GM21737 (cell line): Measurements from ENCODE around the gene IRF9.
A peak's percentile ranks its signal among the peaks of the same experiment; 100 is the strongest.

Experiments
- ATAC-seq: cut with Tn5 transposase; IDR thresholded peaks from one replicate; pipeline ENCODE4 v1.9.1; 2021; ENCODE audit warnings: mild to moderate bottlenecking, moderate library complexity; ENCODE audit not compliant: unreplicated experiment

The IRF9 gene

DNA sequence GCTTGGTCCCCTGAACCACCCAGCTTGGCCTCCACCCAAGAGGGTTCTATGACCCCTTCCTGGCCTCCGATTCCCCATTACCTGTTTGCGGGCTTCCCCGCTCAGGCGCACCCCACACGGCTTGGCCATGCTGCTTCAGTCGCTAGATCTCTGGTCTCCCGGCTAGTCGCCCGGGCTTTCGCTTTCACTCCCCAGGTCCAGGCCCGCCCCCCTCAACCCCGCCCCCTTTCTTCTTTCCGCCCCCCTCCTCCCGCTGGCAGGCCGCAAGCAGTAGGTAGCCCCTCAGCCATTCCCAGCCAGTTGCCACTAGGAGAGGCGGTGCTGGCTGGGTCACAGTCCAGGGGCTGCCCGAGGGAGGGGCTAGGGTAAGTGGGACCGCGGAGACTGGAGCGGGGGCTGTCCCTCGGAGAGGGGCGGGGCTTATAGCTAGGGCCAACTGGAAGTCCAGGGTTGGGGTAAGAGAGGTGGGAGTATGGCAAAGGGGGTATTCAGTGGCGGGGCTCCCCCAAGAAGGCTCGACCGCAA, 14.6 kb upstream of the IRF9 start, which contains the start of gene PSME2:
Gene PSME2 (minus strand): TSS at position 158 of the 525 bp plus-strand sequence. CDS start 29 bp downstream, at position 129.
- peak; percentile 63 for ATAC-seq

- peak; percentile 76 for ATAC-seq
Measured at GRCh38 chr14:24146978-24147760, 13.9 kb upstream of the IRF9 start, which contains the start of gene RNF31. RNF31 (plus strand) TSS chr14:24147498; CDS start chr14:24147699, 201 bp downstream.

DNA sequence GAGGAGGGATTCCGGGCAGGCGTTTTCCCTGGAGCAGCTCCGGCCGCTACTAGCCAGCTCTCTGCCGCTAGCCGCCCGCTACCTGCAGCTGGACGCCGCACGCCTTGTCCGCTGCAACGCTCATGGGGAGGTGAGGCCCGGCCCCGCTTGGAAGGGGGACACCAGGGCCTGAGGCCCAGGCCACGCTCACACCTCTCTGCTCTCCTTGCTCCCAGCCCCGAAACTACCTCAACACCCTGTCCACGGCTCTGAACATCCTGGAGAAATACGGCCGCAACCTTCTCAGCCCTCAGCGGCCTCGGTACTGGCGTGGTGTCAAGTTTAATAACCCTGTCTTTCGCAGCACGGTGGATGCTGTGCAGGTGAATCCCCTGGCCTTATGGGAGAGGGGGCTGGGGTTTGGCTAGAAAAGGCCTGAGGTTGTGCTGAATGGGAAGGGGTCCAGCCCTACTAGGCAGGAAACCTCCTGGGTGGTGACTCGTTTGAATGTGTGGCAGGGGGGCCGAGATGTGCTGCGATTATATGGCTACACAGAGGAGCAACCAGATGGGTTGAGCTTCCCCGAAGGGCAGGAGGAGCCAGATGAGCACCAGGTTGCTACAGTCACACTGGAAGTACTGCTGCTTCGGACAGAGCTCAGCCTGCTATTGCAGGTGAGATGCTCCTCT, 13.2 kb upstream of the IRF9 start:
- ATAC-seq, result no peak

DNA sequence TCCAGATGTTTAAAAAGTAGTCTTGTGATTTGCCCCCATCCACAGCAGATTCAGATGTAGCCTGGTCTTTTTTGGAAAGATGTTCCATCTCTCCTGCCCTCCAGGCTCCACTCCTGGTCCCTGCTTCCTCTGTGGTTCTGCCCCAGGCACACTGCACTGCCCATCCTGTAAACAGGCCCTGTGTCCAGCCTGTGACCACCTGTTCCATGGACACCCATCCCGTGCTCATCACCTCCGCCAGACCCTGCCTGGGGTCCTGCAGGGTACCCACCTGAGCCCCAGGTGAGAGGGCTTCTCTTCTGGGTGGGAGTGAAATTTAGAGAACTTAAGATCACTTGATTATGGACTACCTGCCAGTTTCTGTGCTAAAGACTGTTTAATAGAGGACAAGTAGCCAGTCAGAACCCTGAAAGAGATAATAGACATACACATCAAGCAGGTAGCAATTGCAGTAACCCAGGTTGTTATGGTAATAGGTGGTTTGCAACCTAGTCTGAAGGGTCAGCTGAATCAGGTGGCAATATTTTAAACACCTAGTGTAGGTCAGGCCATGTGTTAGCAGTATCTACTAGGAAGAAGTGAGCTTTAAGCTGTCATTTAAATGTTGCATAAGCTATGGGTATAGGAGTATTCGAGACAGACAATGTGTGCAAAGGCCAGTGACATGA, 11.6 kb upstream of the IRF9 start:
- no peak for ATAC-seq

- ATAC-seq, result no peak
Measured at GRCh38 chr14:24150061-24150460, 11.0 kb upstream of the IRF9 start.

GRCh38 chr14:24150567-24150966, 10.5 kb upstream of the IRF9 start:
- ATAC-seq, result no peak

- ATAC-seq, result no peak
Measured at GRCh38 chr14:24150993-24151392, 10.1 kb upstream of the IRF9 start.

GRCh38 chr14:24151404-24152080, 9.5 kb upstream of the IRF9 start:
- no peak for ATAC-seq

DNA sequence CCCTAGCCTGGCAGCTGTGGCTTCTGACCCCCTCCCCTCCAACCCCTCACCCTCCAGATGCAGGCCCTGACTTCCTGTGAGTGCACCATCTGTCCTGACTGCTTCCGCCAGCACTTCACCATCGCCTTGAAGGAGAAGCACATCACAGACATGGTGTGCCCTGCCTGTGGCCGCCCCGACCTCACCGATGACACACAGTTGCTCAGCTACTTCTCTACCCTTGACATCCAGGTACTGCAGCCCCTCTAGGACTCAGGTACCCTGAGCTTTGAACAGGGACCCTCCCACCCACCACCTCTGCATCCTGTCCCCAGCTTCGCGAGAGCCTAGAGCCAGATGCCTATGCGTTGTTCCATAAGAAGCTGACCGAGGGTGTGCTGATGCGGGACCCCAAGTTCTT, 6.0 kb upstream of the IRF9 start:
- no peak for ATAC-seq

DNA sequence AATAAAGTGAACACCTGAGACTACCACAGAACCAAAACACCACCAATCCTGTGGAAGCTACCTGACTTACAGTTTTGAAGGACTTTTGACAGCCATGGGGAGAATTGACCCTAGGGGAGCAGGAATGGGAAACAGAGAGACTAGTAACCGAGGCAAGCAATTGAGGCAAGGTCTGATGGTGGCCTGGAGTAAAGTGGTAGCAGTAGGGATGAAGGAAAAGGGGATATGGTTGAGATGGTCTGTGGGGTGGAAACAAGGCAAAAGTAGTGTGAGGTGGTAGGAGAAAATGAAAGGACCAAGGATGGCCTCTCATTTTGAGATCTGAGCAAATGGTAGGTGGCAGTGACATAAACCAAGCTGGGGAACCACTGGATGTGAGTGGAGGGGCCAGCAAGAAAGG, 4.2 kb upstream of the IRF9 start:
- ATAC-seq, result no peak

DNA sequence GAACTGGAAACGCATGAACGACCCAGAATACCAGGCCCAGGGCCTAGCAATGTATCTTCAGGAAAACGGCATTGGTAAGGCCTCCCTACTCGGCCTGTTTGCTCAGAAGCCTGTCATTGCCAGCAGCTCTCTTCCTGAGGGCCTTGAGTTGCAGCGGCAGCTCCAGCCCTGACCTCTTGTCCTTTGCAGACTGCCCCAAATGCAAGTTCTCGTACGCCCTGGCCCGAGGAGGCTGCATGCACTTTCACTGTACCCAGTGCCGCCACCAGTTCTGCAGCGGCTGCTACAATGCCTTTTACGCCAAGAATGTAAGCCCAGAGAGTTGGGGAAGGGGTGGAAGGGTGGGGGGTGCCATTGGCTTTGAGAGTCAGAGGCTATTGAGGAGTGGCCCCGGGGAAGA, 3.7 kb upstream of the IRF9 start:
- ATAC-seq, result no peak

DNA sequence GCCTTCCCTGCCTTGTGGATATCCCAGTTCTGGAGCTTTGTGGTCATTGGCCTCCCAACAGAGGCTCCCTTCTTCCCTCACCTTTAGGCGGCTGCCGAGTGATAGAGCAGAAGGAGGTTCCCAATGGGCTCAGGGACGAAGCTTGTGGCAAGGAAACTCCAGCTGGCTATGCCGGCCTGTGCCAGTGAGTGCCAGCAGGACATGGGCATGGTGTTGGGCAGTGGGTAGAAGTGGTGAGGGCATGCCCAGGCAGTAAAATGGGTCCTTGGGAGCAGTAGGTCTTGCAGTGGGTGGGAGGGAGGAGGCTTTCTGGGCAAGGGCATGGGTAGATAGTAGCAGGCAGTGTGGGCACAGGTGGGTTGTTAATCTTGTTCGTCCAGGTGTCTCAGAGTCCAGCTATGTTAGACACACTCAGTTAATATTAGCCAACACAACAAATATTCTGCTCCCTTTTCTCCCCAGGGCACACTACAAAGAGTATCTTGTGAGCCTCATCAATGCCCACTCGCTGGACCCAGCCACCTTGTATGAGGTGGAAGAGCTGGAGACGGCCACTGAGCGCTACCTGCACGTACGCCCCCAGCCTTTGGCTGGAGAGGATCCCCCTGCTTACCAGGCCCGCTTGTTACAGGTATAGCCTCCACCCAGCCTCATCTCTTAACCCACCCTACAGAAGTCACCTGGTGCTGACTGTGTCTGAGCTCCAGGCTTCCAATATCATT, 1.1 kb upstream of the IRF9 start:
- no peak for ATAC-seq

DNA sequence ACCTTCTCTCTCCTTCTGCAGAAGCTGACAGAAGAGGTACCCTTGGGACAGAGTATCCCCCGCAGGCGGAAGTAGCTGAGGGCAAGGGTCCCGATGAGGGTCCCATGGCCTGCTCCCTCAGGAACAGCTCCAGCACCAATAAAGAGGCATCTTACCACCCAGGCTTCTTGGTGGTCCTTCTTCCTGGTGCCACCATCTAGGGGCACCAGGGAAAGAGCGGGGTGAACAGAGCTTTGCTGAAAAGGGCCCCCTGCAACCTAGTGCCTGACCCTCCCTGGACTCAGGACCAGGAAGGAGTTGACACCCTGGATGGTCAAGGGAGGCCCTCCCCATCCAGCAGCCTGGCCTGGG, 591 bp upstream of the IRF9 start:
- peak; percentile 7 for ATAC-seq

DNA sequence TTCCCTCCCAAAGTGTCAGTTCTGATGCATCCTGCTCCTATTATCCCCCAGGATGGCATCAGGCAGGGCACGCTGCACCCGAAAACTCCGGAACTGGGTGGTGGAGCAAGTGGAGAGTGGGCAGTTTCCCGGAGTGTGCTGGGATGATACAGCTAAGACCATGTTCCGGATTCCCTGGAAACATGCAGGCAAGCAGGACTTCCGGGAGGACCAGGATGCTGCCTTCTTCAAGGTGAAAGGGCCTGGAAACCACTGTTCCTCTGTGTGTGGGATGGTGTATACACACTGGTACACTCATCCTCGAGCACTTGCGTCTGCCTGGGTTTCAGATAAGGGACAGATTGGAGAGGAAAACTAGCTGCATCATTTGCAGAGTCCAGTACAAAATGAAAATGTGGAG, 1.0 kb downstream of the IRF9 start:
- ATAC-seq, result no peak

GRCh38 chr14:24164518-24164991, 3.5 kb downstream of the IRF9 start:
- ATAC-seq, result no peak

GRCh38 chr14:24165785-24166184, 4.7 kb downstream of the IRF9 start:
- no peak for ATAC-seq

DNA sequence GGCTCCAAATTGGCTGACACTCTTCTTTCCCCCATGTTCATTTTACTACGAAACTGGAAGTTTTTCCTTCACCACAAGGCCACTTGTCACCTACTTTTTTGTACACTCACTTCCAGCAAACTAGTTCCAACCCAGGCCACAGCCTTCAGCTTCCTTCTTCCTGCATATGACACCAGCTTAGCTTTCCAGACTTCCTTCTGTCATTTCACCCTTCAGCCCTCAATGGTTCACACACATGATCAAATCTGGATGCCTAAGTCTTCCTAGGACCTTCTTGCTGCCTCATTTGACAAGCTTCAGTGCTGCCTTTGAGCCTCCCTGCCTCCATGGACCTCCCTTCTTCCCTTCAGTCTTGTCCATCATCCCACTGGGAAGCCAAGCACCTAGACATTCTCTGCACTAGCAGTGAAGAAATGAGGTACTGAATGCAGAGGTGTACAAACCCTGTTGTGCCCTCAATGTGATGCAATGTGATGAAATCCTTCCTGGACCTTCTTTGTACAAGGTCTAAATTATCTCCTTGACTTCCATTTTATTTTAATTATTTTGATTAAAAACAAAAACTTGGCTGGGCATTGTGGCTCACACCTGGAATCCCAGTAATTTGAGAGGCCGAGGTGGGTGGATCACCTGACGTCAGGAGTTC, 6.5 kb downstream of the IRF9 start:
- no peak for ATAC-seq

DNA sequence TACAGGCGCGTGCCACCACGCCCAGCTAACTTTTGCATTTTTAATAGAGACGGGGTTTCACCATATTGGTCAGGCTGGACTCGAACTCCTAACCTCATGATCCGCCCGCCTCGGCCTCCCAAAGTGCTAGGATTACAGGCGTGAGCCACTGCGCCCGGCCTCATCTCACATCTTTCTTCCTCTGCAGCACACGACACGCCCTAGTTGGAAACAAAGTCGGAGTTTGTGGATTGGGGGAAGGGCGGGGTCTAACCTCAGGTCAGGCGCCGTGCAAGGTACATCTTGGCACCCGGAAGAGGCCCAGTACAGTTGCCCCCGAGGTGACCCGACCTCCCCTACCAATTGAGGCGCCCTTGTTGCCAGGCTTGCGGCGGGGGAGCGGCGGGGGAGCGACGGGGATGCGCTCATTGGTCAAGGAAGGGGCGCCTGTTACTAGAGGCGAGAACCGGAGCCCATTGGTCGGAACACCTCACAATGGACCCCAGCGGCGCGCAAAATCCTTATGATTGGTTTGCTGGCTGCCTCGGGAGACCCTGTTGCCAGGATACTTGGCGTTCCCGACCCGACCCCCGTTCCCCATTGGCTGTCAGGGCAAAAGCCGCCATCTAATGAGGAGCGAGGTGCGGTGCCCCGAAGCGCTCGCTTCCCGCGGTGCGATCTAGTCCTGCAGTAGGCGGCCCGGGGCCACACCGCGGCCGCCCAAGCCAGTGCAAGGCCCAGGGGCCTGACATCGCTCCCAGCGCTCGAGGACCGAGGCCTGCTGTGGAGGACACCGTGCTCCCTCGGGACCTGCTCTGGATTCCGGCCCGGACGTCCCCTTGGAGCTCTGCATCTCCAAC, 10.6 kb downstream of the IRF9 start, which contains the start of gene REC8:
Gene REC8 (plus strand): TSS at position 659 of the 839 bp plus-strand sequence. CDS start 473 bp downstream, outside the sequence.
- ATAC-seq, result peak; percentile 81
